Karpas-422 (cell line): ENCODE data around the gene CDC42SE2. TPM values are rescaled to one million over a fixed set of nuclear protein-coding genes. Genes with fewer than 3 reads are reported as not detected.

Experiments used
- DNase-seq: peaks from one replicate; pipeline ENCODE4 v3.0.0-alpha.2; 2015
- H2AFZ ChIP-seq: fragments of 200-600 bp; sonication (generic); 2 replicates; pipeline ENCODE4 v1.6.1; 2014; ENCODE audit warnings: antibody characterized with exemption, low read length, mixed read lengths
- H3K27ac ChIP-seq: fragments of 200-600 bp; sonication (generic); 2 replicates; pipeline ENCODE4 v1.5.1; 2014; ENCODE audit warnings: mild to moderate bottlenecking, low read length, moderate library complexity
- H3K27me3 ChIP-seq: fragments of 200-600 bp; sonication (generic); 2 replicates; pipeline ENCODE4 v1.6.1; 2014; ENCODE audit warnings: low read length, mixed read lengths
- H3K36me3 ChIP-seq: fragments of 200-600 bp; sonication (generic); 2 replicates; pipeline ENCODE4 v1.6.1; 2014; ENCODE audit warnings: low read length, mixed read lengths; ENCODE audit not compliant: insufficient read depth
- H3K4me1 ChIP-seq: fragments of 200-600 bp; sonication (generic); 2 replicates; pipeline ENCODE4 v1.6.1; 2014; ENCODE audit warnings: mild to moderate bottlenecking, low read length, mixed read lengths
- H3K4me2 ChIP-seq: fragments of 200-600 bp; sonication (generic); 2 replicates; pipeline ENCODE4 v1.6.1; 2014; ENCODE audit warnings: low read length, low read depth, mild to moderate bottlenecking; ENCODE audit not compliant: poor library complexity, severe bottlenecking
- H3K4me3 ChIP-seq: fragments of 200-600 bp; sonication (generic); 2 replicates; pipeline ENCODE4 v1.5.1; 2014; ENCODE audit warnings: mild to moderate bottlenecking, antibody characterized with exemption, low read length, mixed read lengths
- H3K79me2 ChIP-seq: fragments of 200-600 bp; sonication (generic); 2 replicates; pipeline ENCODE4 v1.6.1; 2014; ENCODE audit warnings: mild to moderate bottlenecking, low read length, mixed read lengths
- H3K9ac ChIP-seq: fragments of 200-600 bp; sonication (generic); 2 replicates; pipeline ENCODE4 v1.6.0; 2014; ENCODE audit warnings: low read length
- H3K9me2 ChIP-seq: fragments of 200-600 bp; sonication (generic), shearing (Covaris generic); replicated peaks from 2 replicates; pipeline ENCODE4 v1.6.0; 2014; ENCODE audit warnings: mild to moderate bottlenecking, low read length, moderate library complexity; ENCODE audit not compliant: insufficient read depth
- H3K9me3 ChIP-seq: fragments of 300-700, 200-600 bp; sonication (generic); 2 replicates; pipeline ENCODE4 v1.6.1; 2014; ENCODE audit warnings: low read length, mixed read lengths
- H4K20me1 ChIP-seq: fragments of 200-600 bp; sonication (generic); 2 replicates; pipeline ENCODE4 v1.6.1; 2014; ENCODE audit warnings: mild to moderate bottlenecking, antibody characterized with exemption, low read length, low read depth; ENCODE audit not compliant: insufficient read depth
- total RNA-seq: library from RNA; depleted of rRNA; stranded (reverse); fragments of >200 nt; shearing (Covaris generic); gene quantifications from 2 replicates; pipeline ENCODE4 v1.2.3, GENCODE V29; 2014; ENCODE audit warnings: low replicate concordance; rRNA removed

CDC42SE2 gene
- 57.4 and 143 TPM in 2 replicates for total RNA-seq

DNA sequence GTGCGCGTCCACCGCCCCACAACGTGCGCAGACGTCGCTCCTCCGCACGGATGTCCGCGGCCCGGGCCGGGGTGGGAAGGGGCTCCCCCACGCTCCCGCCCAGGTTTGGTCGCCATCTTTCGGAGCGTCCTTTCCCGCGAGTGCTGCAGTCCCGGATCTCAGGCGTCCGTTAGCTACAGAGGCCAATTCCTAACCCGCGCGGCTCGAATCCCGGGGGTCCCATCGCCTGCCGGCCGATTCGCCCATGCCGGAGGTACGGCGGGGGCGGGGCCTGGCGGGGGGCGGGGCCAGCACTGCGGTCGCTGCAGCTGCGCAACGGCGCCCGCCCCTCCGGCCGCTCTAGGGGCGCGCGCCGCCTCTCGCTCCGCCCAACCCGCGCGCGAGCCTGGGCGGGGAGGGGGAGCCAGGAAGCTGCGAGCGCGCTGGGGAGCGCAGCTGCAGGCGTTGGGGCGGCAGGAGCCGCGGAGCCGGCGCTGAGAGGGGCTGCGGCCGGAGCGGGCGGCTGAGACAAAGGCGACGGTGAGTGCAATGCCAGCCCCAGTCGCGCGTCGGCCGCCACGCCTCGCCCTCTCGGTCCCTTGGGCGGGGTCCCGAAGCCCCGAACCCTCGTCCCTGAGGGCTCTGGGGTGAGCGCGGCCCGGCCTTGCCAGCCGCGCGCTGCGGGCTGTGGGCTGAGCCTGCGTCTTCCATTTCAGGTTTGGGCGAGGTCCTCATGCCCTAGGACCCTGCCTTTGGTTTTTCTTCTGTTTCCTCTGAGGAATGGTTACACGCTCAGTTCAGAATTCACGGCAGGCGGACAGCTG is at the start of gene CDC42SE2:
TSS of gene CDC42SE2 (plus strand) at position 406 of the 803 bp plus-strand sequence. CDS start 95,441 bp downstream, outside the sequence.
- peaks cover 55% of the 10 kb centered on the region for H3K4me1 ChIP-seq
- peaks cover 70% of the 10 kb centered on the region for H3K79me2 ChIP-seq

DNA sequence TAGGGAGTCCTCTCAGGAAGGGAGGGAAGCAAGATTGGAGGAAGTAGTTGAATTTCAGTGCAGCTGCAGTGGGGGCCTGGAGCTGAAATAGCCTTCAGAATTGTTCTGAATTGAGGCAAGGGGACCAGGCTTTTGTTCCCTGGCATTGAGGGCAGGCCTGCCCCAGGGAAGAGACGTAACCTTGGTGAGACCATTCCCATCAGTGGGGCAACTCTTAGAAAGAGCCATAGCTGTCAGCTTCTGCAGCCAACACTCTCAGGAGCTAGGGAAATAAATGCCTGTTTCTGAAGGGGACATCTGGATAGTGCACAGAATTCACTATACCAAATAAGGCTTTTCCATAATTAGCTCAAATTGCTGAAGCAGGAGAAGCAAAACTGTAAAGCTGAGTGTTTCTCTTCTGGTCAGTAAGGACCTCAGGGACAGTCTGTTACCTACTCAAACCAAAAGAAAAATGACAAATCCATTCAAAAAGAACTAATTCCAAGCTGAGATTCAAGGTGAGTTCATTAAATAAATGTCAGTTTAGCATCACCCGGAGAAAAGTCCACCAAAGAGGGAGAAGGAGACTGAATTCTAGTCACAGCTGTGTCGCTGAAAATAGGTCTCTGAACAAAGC is 49.1 kb upstream of the CDC42SE2 start:
- H3K4me1 ChIP-seq: peaks cover 54% of the 10 kb centered on the region
- H2AFZ ChIP-seq: no peak overlapping the region
- peaks cover 90% of the 10 kb centered on the region for H3K79me2 ChIP-seq
- no peaks in the 10 kb centered on the region for H3K9me3 ChIP-seq
- peak overlapping the region; percentile 6 for H3K4me2 ChIP-seq
- peak overlapping the region; percentile 8; the same call in 1 of the 2 replicates for H3K9ac ChIP-seq
- H3K9me2 ChIP-seq: no peaks in the 10 kb centered on the region
- no peaks in the 10 kb centered on the region for H3K27me3 ChIP-seq
- H3K36me3 ChIP-seq: no peaks in the 10 kb centered on the region
- H3K4me3 ChIP-seq: no peak overlapping the region
- peak overlapping the region; percentile 52 for H3K27ac ChIP-seq
- no peak for DNase-seq
- H4K20me1 ChIP-seq: no peaks in the 10 kb centered on the region

More for the DNA sequence above, at the start of gene CDC42SE2:
- H3K9ac ChIP-seq: peak within 1 kb of the TSS; percentile 96
- peaks cover 8% of the 10 kb centered on the region; the same call in 1 of the 2 replicates for H3K36me3 ChIP-seq
- H3K9me2 ChIP-seq: no peaks in the 10 kb centered on the region
- peaks cover 5% of the 10 kb centered on the region; the same call in 1 of the 2 replicates for H4K20me1 ChIP-seq
- H3K27ac ChIP-seq: peak within 1 kb of the TSS; percentile 83
- H3K27me3 ChIP-seq: no peaks in the 10 kb centered on the region
- peak within 1 kb of the TSS; percentile 86 for H3K4me2 ChIP-seq
- DNase-seq: peak; percentile 97
- H3K4me3 ChIP-seq: peak within 1 kb of the TSS; percentile 98
- no peaks in the 10 kb centered on the region for H3K9me3 ChIP-seq
- no peak within 1 kb of the TSS for H2AFZ ChIP-seq

GRCh38 chr5:131217791-131218190 is 46.1 kb upstream of the CDC42SE2 start:
- no peaks in the 10 kb centered on the region for H3K36me3 ChIP-seq

DNA sequence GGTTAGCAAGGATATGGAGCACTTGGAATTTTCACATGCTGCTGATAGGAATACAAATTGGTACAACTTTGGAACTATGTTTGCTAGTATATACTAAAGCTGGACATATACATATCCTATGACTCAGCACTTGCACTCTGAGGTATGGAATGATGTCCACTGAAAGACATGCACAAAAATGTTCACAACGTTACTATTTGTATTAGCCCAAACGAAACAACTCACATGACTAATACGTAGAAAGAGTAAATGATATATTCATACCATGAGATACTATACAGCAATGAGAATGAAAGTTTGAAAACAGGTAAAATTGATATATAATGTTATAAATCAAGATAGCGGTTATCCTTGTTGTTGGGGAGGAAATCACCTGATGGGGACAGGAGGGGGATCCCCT is 45.5 kb upstream of the CDC42SE2 start:
- no peak overlapping the region for H3K4me3 ChIP-seq
- peaks cover 56% of the 10 kb centered on the region for H3K4me1 ChIP-seq
- H3K79me2 ChIP-seq: peaks cover 93% of the 10 kb centered on the region
- DNase-seq: no peak
- peaks cover 4% of the 10 kb centered on the region; the same call in 1 of the 2 replicates for H3K36me3 ChIP-seq
- H3K4me2 ChIP-seq: no peak overlapping the region
- H3K9ac ChIP-seq: no peak overlapping the region
- H3K9me3 ChIP-seq: no peaks in the 10 kb centered on the region
- H3K27ac ChIP-seq: no peak overlapping the region
- H4K20me1 ChIP-seq: no peaks in the 10 kb centered on the region
- no peak overlapping the region for H2AFZ ChIP-seq
- H3K27me3 ChIP-seq: no peaks in the 10 kb centered on the region
- H3K9me2 ChIP-seq: no peaks in the 10 kb centered on the region

More at GRCh38 chr5:131217791-131218190, 46.1 kb upstream of the CDC42SE2 start:
- Histone ChIP-seq H3K4me3 (no peak overlapping the region), H3K9ac (no peak overlapping the region), H3K79me2 (peaks cover 92% of the 10 kb centered on the region), H3K9me2 (no peaks in the 10 kb centered on the region), H3K27me3 (no peaks in the 10 kb centered on the region), H3K9me3 (no peaks in the 10 kb centered on the region), H3K4me2 (no peak overlapping the region), H2AFZ (no peak overlapping the region), H3K4me1 (peaks cover 50% of the 10 kb centered on the region), H4K20me1 (no peaks in the 10 kb centered on the region), H3K27ac (no peak overlapping the region)
- no peak for DNase-seq

DNA sequence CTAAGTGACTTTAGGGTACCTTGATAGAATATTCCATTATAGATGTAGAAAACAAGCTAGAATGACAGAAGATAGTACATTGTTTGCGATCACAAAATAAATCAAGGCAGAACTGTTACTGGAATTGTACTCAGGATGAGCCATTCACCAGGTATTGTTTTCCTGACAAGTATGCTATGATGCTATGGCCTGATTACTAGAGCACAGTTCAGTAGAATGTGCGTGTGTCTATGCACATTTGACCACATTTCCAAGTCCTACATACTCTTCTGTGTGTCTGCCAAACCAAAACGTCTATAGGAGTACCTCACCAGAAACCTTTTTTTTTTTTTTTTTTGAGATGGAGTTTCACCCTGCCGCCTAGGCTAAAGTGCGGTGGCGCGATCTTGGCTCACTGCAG is 43.3 kb upstream of the CDC42SE2 start:
- H3K36me3 ChIP-seq: peaks cover 8% of the 10 kb centered on the region; the same call in 1 of the 2 replicates
- peaks cover 55% of the 10 kb centered on the region for H3K4me1 ChIP-seq
- H3K4me3 ChIP-seq: no peak overlapping the region
- H4K20me1 ChIP-seq: no peaks in the 10 kb centered on the region
- H2AFZ ChIP-seq: no peak overlapping the region
- no peaks in the 10 kb centered on the region for H3K9me2 ChIP-seq
- DNase-seq: no peak
- H3K79me2 ChIP-seq: peaks cover 82% of the 10 kb centered on the region
- H3K9me3 ChIP-seq: no peaks in the 10 kb centered on the region
- H3K27ac ChIP-seq: no peak overlapping the region
- no peak overlapping the region for H3K4me2 ChIP-seq
- no peaks in the 10 kb centered on the region for H3K27me3 ChIP-seq
- no peak overlapping the region for H3K9ac ChIP-seq

GRCh38 chr5:131221008-131221703 is 42.7 kb upstream of the CDC42SE2 start:
- peak overlapping the region; percentile 46 for H3K27ac ChIP-seq
- H3K9ac ChIP-seq: no peak overlapping the region
- peak overlapping the region; percentile 12 for H3K4me2 ChIP-seq
- H3K4me1 ChIP-seq: peaks cover 61% of the 10 kb centered on the region
- peaks cover 8% of the 10 kb centered on the region; the same call in 1 of the 2 replicates for H3K36me3 ChIP-seq
- DNase-seq: no peak
- no peaks in the 10 kb centered on the region for H3K27me3 ChIP-seq
- no peak overlapping the region for H3K4me3 ChIP-seq
- no peaks in the 10 kb centered on the region for H4K20me1 ChIP-seq
- peaks cover 82% of the 10 kb centered on the region for H3K79me2 ChIP-seq
- no peaks in the 10 kb centered on the region for H3K9me2 ChIP-seq
- H2AFZ ChIP-seq: no peak overlapping the region
- no peaks in the 10 kb centered on the region for H3K9me3 ChIP-seq

DNA sequence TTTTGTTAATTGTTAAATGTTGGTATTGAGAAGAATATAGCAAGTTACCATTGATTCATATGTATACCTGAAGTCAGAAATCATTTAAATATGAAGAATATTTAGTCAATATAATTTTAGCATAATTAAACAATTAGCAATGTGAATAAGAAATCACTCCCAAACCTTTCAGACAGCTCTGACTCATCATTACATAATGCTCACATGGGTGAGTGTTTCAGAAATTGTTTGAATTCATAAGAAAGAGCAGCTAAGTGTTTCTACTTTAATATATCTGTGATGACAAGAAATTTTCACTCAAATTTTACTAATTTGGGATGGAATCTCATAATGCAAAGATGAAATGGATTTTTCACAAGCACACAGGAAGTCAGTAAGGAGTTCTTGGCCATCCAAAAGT is 42.0 kb upstream of the CDC42SE2 start:
- Histone ChIP-seq H3K4me1 (peaks cover 60% of the 10 kb centered on the region), H3K79me2 (peaks cover 82% of the 10 kb centered on the region), H2AFZ (no peak overlapping the region), H3K9me2 (no peaks in the 10 kb centered on the region), H3K4me3 (no peak overlapping the region), H3K9me3 (no peaks in the 10 kb centered on the region), H3K4me2 (peak overlapping the region; percentile 12), H4K20me1 (no peaks in the 10 kb centered on the region), H3K27ac (peak overlapping the region; percentile 46), H3K36me3 (peaks cover 8% of the 10 kb centered on the region; the same call in 1 of the 2 replicates), H3K9ac (no peak overlapping the region), H3K27me3 (no peaks in the 10 kb centered on the region)
- no peak for DNase-seq
